ENCODE measurements around the gene TAF7L. TPM values are rescaled to one million over a fixed set of nuclear protein-coding genes. Genes with fewer than 3 reads are reported as not detected.

TAF7L gene
- total and polyA plus RNA-seq, 4 donors = 0.03 to 0.40 (median 0.33) TPM; not detected in 1

DNA sequence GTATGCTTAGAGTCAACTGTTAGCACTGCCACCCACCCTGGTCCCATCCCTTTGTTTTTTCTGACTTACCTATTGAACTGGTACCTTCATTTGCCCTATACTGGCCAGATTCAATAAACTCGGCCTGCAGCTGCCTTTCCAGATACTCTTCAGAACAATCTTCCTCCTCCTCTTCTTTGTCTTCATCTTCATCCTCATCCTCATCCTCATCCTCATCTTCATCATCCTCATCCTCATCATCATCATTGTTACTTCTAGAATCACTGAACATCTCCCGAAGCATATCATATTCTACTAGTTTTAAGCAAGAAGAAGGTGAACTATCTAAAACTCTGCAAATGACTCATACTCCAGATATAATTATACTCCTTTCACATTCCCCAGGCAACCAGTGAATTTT, 14.9 kb downstream of the TAF7L start:
- H3K27me3 ChIP-seq (ENCODE audit: control insufficient read depth in 4 of 4, insufficient read depth in 4 of 4, low read length in 3 of 4) = peaks cover 0 to 2% (median 0%) of the 10 kb centered on the region in 4 donors
- TF ChIP-seq SP1 (IDR thresholded peaks at IDR 0.05) = no peak
- TF ChIP-seq JUND (IDR thresholded peaks at IDR 0.05) = no peak
- TF ChIP-seq YY1 (IDR thresholded peaks at IDR 0.05) = no peak
- no peak for TF ChIP-seq EGR1 (IDR thresholded peaks at IDR 0.05; ENCODE audit: low read depth in 2 of 2)
- TF ChIP-seq, protein P1, sequence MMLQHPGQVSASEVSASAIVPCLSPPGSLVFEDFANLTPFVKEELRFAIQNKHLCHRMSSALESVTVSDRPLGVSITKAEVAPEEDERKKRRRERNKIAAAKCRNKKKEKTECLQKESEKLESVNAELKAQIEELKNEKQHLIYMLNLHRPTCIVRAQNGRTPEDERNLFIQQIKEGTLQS (IDR thresholded peaks at IDR 0.05) = no peak
- TF ChIP-seq FOXA1 (IDR thresholded peaks at IDR 0.05) = no peak
- TF ChIP-seq, protein P2, sequence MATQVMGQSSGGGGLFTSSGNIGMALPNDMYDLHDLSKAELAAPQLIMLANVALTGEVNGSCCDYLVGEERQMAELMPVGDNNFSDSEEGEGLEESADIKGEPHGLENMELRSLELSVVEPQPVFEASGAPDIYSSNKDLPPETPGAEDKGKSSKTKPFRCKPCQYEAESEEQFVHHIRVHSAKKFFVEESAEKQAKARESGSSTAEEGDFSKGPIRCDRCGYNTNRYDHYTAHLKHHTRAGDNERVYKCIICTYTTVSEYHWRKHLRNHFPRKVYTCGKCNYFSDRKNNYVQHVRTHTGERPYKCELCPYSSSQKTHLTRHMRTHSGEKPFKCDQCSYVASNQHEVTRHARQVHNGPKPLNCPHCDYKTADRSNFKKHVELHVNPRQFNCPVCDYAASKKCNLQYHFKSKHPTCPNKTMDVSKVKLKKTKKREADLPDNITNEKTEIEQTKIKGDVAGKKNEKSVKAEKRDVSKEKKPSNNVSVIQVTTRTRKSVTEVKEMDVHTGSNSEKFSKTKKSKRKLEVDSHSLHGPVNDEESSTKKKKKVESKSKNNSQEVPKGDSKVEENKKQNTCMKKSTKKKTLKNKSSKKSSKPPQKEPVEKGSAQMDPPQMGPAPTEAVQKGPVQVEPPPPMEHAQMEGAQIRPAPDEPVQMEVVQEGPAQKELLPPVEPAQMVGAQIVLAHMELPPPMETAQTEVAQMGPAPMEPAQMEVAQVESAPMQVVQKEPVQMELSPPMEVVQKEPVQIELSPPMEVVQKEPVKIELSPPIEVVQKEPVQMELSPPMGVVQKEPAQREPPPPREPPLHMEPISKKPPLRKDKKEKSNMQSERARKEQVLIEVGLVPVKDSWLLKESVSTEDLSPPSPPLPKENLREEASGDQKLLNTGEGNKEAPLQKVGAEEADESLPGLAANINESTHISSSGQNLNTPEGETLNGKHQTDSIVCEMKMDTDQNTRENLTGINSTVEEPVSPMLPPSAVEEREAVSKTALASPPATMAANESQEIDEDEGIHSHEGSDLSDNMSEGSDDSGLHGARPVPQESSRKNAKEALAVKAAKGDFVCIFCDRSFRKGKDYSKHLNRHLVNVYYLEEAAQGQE (IDR thresholded peaks at IDR 0.05) = no peak
- TF ChIP-seq RXRA (IDR thresholded peaks at IDR 0.05) = no peak
- no peak for TF ChIP-seq TAF1 (conservative IDR thresholded peaks at IDR 0.05)
- TF ChIP-seq, protein P3, sequence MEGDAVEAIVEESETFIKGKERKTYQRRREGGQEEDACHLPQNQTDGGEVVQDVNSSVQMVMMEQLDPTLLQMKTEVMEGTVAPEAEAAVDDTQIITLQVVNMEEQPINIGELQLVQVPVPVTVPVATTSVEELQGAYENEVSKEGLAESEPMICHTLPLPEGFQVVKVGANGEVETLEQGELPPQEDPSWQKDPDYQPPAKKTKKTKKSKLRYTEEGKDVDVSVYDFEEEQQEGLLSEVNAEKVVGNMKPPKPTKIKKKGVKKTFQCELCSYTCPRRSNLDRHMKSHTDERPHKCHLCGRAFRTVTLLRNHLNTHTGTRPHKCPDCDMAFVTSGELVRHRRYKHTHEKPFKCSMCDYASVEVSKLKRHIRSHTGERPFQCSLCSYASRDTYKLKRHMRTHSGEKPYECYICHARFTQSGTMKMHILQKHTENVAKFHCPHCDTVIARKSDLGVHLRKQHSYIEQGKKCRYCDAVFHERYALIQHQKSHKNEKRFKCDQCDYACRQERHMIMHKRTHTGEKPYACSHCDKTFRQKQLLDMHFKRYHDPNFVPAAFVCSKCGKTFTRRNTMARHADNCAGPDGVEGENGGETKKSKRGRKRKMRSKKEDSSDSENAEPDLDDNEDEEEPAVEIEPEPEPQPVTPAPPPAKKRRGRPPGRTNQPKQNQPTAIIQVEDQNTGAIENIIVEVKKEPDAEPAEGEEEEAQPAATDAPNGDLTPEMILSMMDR (IDR thresholded peaks at IDR 0.05; ENCODE audit: low read depth, low read length, missing input control) = no peak
- TF ChIP-seq, protein P4, sequence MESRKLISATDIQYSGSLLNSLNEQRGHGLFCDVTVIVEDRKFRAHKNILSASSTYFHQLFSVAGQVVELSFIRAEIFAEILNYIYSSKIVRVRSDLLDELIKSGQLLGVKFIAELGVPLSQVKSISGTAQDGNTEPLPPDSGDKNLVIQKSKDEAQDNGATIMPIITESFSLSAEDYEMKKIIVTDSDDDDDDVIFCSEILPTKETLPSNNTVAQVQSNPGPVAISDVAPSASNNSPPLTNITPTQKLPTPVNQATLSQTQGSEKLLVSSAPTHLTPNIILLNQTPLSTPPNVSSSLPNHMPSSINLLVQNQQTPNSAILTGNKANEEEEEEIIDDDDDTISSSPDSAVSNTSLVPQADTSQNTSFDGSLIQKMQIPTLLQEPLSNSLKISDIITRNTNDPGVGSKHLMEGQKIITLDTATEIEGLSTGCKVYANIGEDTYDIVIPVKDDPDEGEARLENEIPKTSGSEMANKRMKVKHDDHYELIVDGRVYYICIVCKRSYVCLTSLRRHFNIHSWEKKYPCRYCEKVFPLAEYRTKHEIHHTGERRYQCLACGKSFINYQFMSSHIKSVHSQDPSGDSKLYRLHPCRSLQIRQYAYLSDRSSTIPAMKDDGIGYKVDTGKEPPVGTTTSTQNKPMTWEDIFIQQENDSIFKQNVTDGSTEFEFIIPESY (IDR thresholded peaks at IDR 0.05) = no peak
- no peak for TF ChIP-seq NR2F2 (IDR thresholded peaks at IDR 0.05)
- TF ChIP-seq RAD21 (IDR thresholded peaks at IDR 0.05) = no peak
- TF ChIP-seq GABPA (IDR thresholded peaks at IDR 0.05 in 1 of 2, conservative IDR thresholded peaks at IDR 0.05 in 1 of 2) = no peak
- no peak for TF ChIP-seq HNF4G (IDR thresholded peaks at IDR 0.05)
- no peak for TF ChIP-seq HNF4A (conservative IDR thresholded peaks at IDR 0.05)
- no peak overlapping the region for H3K27ac ChIP-seq (ENCODE audit: low read depth in 1 of 2, low read length in 2 of 2)
- no peak overlapping the region for H3K9ac ChIP-seq (ENCODE audit: low read depth in 1 of 2, low read length in 2 of 2)
- H3K4me3 ChIP-seq (ENCODE audit: low read depth in 1 of 3, low read length in 3 of 3) = no peak overlapping the region
- no peaks in the 10 kb centered on the region for H3K4me1 ChIP-seq (ENCODE audit: control insufficient read depth in 4 of 4, insufficient read depth in 4 of 4, low read length in 3 of 4)
- WGBS = 90% methylated on average over 2 of the region's 2 CpGs
- H3K9me3 ChIP-seq (ENCODE audit: control insufficient read depth in 4 of 4, low read length in 3 of 4) = no peaks in the 10 kb centered on the region
- DNase-seq (ENCODE audit: low spot score) = no peak
- H3K36me3 ChIP-seq (ENCODE audit: control insufficient read depth in 4 of 4, insufficient read depth in 3 of 4, low read depth in 1 of 4, low read length in 3 of 4) = no peaks in the 10 kb centered on the region

DNA sequence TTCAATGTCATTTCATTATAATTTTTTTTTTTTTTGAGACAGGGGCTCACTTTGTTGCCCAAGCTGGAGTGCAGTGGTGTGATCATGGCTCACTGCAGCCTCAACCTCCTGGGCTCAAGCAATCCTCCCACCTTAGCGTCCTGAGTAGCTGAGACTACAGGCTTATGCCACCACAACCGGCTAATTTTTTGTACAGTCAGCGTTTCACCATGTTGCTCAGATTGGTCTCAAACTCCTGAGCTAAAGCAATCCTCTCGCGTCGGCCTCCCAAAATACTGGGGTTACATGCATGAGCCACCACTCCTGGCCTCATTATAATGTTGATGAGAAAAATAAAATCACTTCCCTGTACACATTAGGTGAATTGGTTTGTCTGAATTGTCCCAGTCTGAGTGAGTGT, 16.9 kb downstream of the TAF7L start:
- H3K4me3 ChIP-seq (ENCODE audit: low read depth in 1 of 3, low read length in 3 of 3) = no peak overlapping the region
- no peak overlapping the region for H3K27ac ChIP-seq (ENCODE audit: low read depth in 1 of 2, low read length in 2 of 2)
- H3K4me1 ChIP-seq (ENCODE audit: control insufficient read depth in 4 of 4, insufficient read depth in 4 of 4, low read length in 3 of 4) = no peaks in the 10 kb centered on the region
- no peaks in the 10 kb centered on the region for H3K9me3 ChIP-seq (ENCODE audit: control insufficient read depth in 4 of 4, low read length in 3 of 4)
- no peak overlapping the region for H3K9ac ChIP-seq (ENCODE audit: low read depth in 1 of 2, low read length in 2 of 2)
- H3K36me3 ChIP-seq (ENCODE audit: control insufficient read depth in 4 of 4, insufficient read depth in 3 of 4, low read depth in 1 of 4, low read length in 3 of 4) = no peaks in the 10 kb centered on the region
- peaks cover 0 to 5% (median 0%) of the 10 kb centered on the region in 4 donors for H3K27me3 ChIP-seq (ENCODE audit: control insufficient read depth in 4 of 4, insufficient read depth in 4 of 4, low read length in 3 of 4)
- TF ChIP-seq HNF4A (conservative IDR thresholded peaks at IDR 0.05) (no peak), YY1 (IDR thresholded peaks at IDR 0.05) (no peak), FOXA2 (IDR thresholded peaks at IDR 0.05) (no peak)
- no peak for DNase-seq (ENCODE audit: low spot score)
- WGBS = 91% methylated on average over 6 of the region's 6 CpGs
